ENCODE measurements around the gene FABP3. TPM values are rescaled to one million over a fixed set of nuclear protein-coding genes. Genes with fewer than 3 reads are reported as not detected.

FABP3 gene
- total RNA-seq, 2 experiments from 2014 or later: not detected

GRCh38 chr1:31393463-31393862, 20.6 kb upstream of the FABP3 start:
- H3K4me1 ChIP-seq (ENCODE audit: insufficient read depth, low read length, poor library complexity, severe bottlenecking): peaks cover 14% of the 10 kb centered on the region
- no peaks in the 10 kb centered on the region for H3K79me2 ChIP-seq (ENCODE audit: insufficient read depth, low read depth, low read length)
- H2AFZ ChIP-seq (ENCODE audit: low read length): no peak overlapping the region
- intact Hi-C loops (cut with micrococcal nuclease; ENCODE audit: unreplicated experiment): no loop called here
- TF ChIP-seq EZH2phosphoT487 (IDR thresholded peaks at IDR 0.05; ENCODE audit: borderline replicate concordance, low read depth, low read length) (no peak), CTCF (conservative IDR thresholded peaks at IDR 0.05; ENCODE audit: low read length) (no peak)
- H3K9me2 ChIP-seq (ENCODE audit: insufficient read depth, low read length): no peaks in the 10 kb centered on the region
- no peak overlapping the region for H3K4me2 ChIP-seq (ENCODE audit: low read length)
- no peak overlapping the region for H3K27ac ChIP-seq (ENCODE audit: low read depth, low read length, poor library complexity, severe bottlenecking)
- ChIA-PET CTCF (ENCODE audit: unreplicated experiment) (interaction anchor here (3.5 kb wide), 1 partner anchor 156 kb away, joined by 23 read pairs; no protein-coding TSS in a partner anchor), POLR2A (interaction anchor here (0.6 to 1.6 kb wide), 2 partner anchors 20 to 30 kb away, joined by 3 read pairs; no protein-coding TSS in a partner anchor)
- H3K9me3 ChIP-seq (ENCODE audit: low read length): no peaks in the 10 kb centered on the region
- H4K20me1 ChIP-seq (ENCODE audit: insufficient read depth, low read length): no peaks in the 10 kb centered on the region
- BruUV-seq (replicated peaks): no TSS peak
- H3K4me3 ChIP-seq (ENCODE audit: low read depth, low read length, poor library complexity, severe bottlenecking): no peak overlapping the region
- H3K36me3 ChIP-seq (ENCODE audit: insufficient read depth, low read length): no peaks in the 10 kb centered on the region
- DNase-seq (ENCODE audit: low spot score): no peak

GRCh38 chr1:31390071-31390470, 17.2 kb upstream of the FABP3 start:
- Histone ChIP-seq H2AFZ (ENCODE audit: low read length) (no peak overlapping the region), H4K20me1 (ENCODE audit: insufficient read depth, low read length) (no peaks in the 10 kb centered on the region), H3K27ac (ENCODE audit: low read depth, low read length, poor library complexity, severe bottlenecking) (no peak overlapping the region), H3K36me3 (ENCODE audit: insufficient read depth, low read length) (no peaks in the 10 kb centered on the region), H3K4me3 (ENCODE audit: low read depth, low read length, poor library complexity, severe bottlenecking) (no peak overlapping the region), H3K9me3 (ENCODE audit: low read length) (no peaks in the 10 kb centered on the region), H3K4me2 (ENCODE audit: low read length) (no peak overlapping the region), H3K9me2 (ENCODE audit: insufficient read depth, low read length) (no peaks in the 10 kb centered on the region), H3K79me2 (ENCODE audit: insufficient read depth, low read depth, low read length) (no peaks in the 10 kb centered on the region), H3K4me1 (ENCODE audit: insufficient read depth, low read length, poor library complexity, severe bottlenecking) (peaks cover 14% of the 10 kb centered on the region)
- intact Hi-C loops (cut with micrococcal nuclease; ENCODE audit: unreplicated experiment): no loop called here
- ChIA-PET POLR2A (interaction anchor here (0.5 kb wide), 1 partner anchor 158 kb away, joined by 3 read pairs; no protein-coding TSS in a partner anchor), CTCF (ENCODE audit: unreplicated experiment) (no interaction called here)
- no peak for TF ChIP-seq EZH2phosphoT487 (IDR thresholded peaks at IDR 0.05; ENCODE audit: borderline replicate concordance, low read depth, low read length)
- BruUV-seq (replicated peaks): no TSS peak
- DNase-seq (ENCODE audit: low spot score): no peak

- intact Hi-C loops (cut with micrococcal nuclease; ENCODE audit: unreplicated experiment): no loop called here
- Histone ChIP-seq H3K79me2 (ENCODE audit: insufficient read depth, low read depth, low read length) (no peaks in the 10 kb centered on the region), H3K4me1 (ENCODE audit: insufficient read depth, low read length, poor library complexity, severe bottlenecking) (peaks cover 9% of the 10 kb centered on the region), H3K4me3 (ENCODE audit: low read depth, low read length, poor library complexity, severe bottlenecking) (no peak overlapping the region), H3K27ac (ENCODE audit: low read depth, low read length, poor library complexity, severe bottlenecking) (no peak overlapping the region), H4K20me1 (ENCODE audit: insufficient read depth, low read length) (no peaks in the 10 kb centered on the region), H2AFZ (ENCODE audit: low read length) (no peak overlapping the region), H3K36me3 (ENCODE audit: insufficient read depth, low read length) (no peaks in the 10 kb centered on the region), H3K9me3 (ENCODE audit: low read length) (no peaks in the 10 kb centered on the region), H3K4me2 (ENCODE audit: low read length) (no peak overlapping the region), H3K9me2 (ENCODE audit: insufficient read depth, low read length) (no peaks in the 10 kb centered on the region)
- ChIA-PET POLR2A (interaction anchor here (0.5 kb wide), 1 partner anchor 158 kb away, joined by 3 read pairs; no protein-coding TSS in a partner anchor), CTCF (ENCODE audit: unreplicated experiment) (no interaction called here)
- no peak for DNase-seq (ENCODE audit: low spot score)
- no peak for TF ChIP-seq EZH2phosphoT487 (IDR thresholded peaks at IDR 0.05; ENCODE audit: borderline replicate concordance, low read depth, low read length)
- TF ChIP-seq CTCF (conservative IDR thresholded peaks at IDR 0.05; ENCODE audit: low read length): no peak
- BruUV-seq (replicated peaks): no TSS peak
These were observed 16.7 kb upstream of the FABP3 start for GRCh38 chr1:31389616-31390015.
